Stimulated activated CD4-positive, alpha-beta T cell treated with anti-CD3 and anti-CD28 coated beads, Interleukin-4, amount 100 ng/mL, for 4 hours (primary cell): ENCODE results near the gene IRF8.
"Not testable (repeated sequence)": the region's sequence is repeated elsewhere in the genome, so short reads cannot be mapped to it uniquely, and the experiment has no call there.

ENCODE experiments used
- DNase-seq, 2 experiments: peaks; one replicate each; pipeline ENCODE4 v3.0.0-alpha.2; 2020

IRF8 gene

GRCh38 chr16:85898521-85899442, at the start of gene IRF8:
IRF8 (plus strand) TSS chr16:85899162; CDS start chr16:85903016, 3,854 bp downstream.
- DNase-seq = peak; percentile 85 to 90

GRCh38 chr16:85849388-85849787, 49.6 kb upstream of the IRF8 start:
- no peak for DNase-seq

- no peak for DNase-seq
These were observed 48.5 kb upstream of the IRF8 start for GRCh38 chr16:85850344-85850880.

- DNase-seq = no peak
These were observed 47.8 kb upstream of the IRF8 start for GRCh38 chr16:85851034-85851785.

GRCh38 chr16:85853547-85854545, 45.1 kb upstream of the IRF8 start:
- DNase-seq = no peak

GRCh38 chr16:85854935-85855334, 44.0 kb upstream of the IRF8 start:
- no peak for DNase-seq

GRCh38 chr16:85856079-85856478, 42.9 kb upstream of the IRF8 start:
- no peak for DNase-seq

- DNase-seq = no peak
These were observed 42.4 kb upstream of the IRF8 start for GRCh38 chr16:85856585-85856984.

GRCh38 chr16:85857406-85857805, 41.6 kb upstream of the IRF8 start:
- DNase-seq = no peak

GRCh38 chr16:85858571-85858970, 40.4 kb upstream of the IRF8 start:
- DNase-seq = not testable (repeated sequence)

GRCh38 chr16:85858984-85859817, 39.8 kb upstream of the IRF8 start:
- no peak for DNase-seq

GRCh38 chr16:85859818-85860125, 39.2 kb upstream of the IRF8 start:
- no peak for DNase-seq

GRCh38 chr16:85860413-85861094, 38.4 kb upstream of the IRF8 start:
- no peak for DNase-seq

GRCh38 chr16:85861095-85861825, 37.7 kb upstream of the IRF8 start:
- no peak for DNase-seq

- no peak for DNase-seq
These were observed 36.2 kb upstream of the IRF8 start for GRCh38 chr16:85862476-85863383.

- no peak for DNase-seq
These were observed 35.6 kb upstream of the IRF8 start for GRCh38 chr16:85863384-85863774.

GRCh38 chr16:85864965-85865364, 34.0 kb upstream of the IRF8 start:
- no peak for DNase-seq

GRCh38 chr16:85867189-85867588, 31.8 kb upstream of the IRF8 start:
- no peak for DNase-seq

- DNase-seq = no peak
These were observed 30.5 kb upstream of the IRF8 start for GRCh38 chr16:85868495-85868894.
